ENCODE measurements around the gene PRSS53. TPM values are rescaled to one million over a fixed set of nuclear protein-coding genes. Genes with fewer than 3 reads are reported as not detected.
A peak's percentile ranks its signal among the peaks of the same experiment; 100 is the strongest.

Gene PRSS53
- total and polyA plus RNA-seq, 12 donors: 0.21 to 2.9 (median 0.51) TPM

DNA sequence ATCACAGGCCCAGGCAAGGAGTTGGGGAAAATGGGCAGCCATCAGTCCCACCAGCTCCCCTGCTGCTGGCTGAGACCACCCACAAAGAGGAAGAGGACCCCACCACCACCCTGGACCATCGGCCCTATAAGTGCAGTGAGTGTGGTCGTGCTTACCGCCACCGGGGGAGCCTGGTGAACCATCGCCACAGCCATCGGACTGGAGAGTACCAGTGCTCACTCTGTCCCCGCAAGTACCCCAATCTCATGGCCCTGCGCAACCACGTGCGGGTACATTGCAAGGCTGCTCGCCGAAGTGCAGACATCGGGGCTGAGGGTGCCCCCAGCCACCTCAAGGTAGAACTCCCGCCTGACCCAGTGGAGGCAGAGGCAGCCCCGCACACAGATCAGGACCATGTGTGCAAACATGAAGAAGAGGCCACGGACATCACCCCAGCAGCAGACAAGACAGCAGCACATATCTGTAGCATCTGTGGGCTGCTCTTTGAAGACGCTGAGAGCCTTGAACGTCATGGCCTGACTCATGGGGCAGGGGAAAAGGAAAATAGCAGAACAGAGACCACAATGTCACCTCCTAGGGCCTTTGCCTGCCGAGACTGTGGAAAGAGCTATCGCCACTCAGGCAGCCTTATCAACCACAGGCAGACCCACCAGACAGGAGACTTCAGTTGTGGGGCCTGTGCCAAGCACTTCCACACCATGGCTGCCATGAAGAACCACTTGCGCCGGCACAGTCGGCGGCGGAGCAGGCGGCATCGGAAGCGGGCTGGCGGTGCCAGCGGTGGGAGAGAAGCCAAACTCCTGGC lies 10.9 kb downstream of the PRSS53 start:
- H3K27ac ChIP-seq: no peak overlapping the region
- no peak overlapping the region for H3K4me3 ChIP-seq
- H3K27me3 ChIP-seq: no peaks in the 10 kb centered on the region
- ATAC-seq: no peak
- no peak for TF ChIP-seq CTCF (IDR thresholded peaks at IDR 0.05)
- peaks cover 0 to 70% (median 47%) of the 10 kb centered on the region in 9 donors for H3K36me3 ChIP-seq
- DNase-seq: no peak
- intact Hi-C loops (cut with DNase I): loop anchor here in 1 of 10 donors (10.0 kb wide), 2 partner anchors 93 to 107 kb away; partner anchors contain the start of genes FUS and HSD3B7
- peaks cover 0 to 29% (median 21%) of the 10 kb centered on the region in 9 donors for H3K4me1 ChIP-seq
- 91 to 92% methylated on average over 30 of the region's 30 CpGs for WGBS, 2 donors
- H3K9me3 ChIP-seq: no peaks in the 10 kb centered on the region

GRCh38 chr16:31077024-31077423 lies 11.7 kb downstream of the PRSS53 start:
- intact Hi-C loops (cut with DNase I): loop anchor here in 1 of 10 donors (10.0 kb wide), 2 partner anchors 92 to 108 kb away; partner anchors contain the start of genes FUS and HSD3B7
- no peaks in the 10 kb centered on the region for H3K9me3 ChIP-seq
- peaks cover 2 to 29% (median 21%) of the 10 kb centered on the region in 9 donors for H3K4me1 ChIP-seq
- ATAC-seq (no peak), DNase-seq (no peak)
- no peak overlapping the region for H3K27ac ChIP-seq
- TF ChIP-seq CTCF (IDR thresholded peaks at IDR 0.05): no peak
- no peaks in the 10 kb centered on the region for H3K27me3 ChIP-seq
- H3K36me3 ChIP-seq: peaks cover 0 to 62% (median 47%) of the 10 kb centered on the region in 9 donors
- no peak overlapping the region for H3K4me3 ChIP-seq
- WGBS, 2 donors: 94 to 95% methylated on average over 13 of the region's 13 CpGs

- TF ChIP-seq CTCF (IDR thresholded peaks at IDR 0.05): no peak
- ATAC-seq: no peak
- Histone ChIP-seq H3K27ac (no peak overlapping the region), H3K36me3 (peaks cover 0 to 56% (median 47%) of the 10 kb centered on the region in 9 donors), H3K4me1 (peaks cover 2 to 30% (median 25%) of the 10 kb centered on the region in 9 donors), H3K4me3 (no peak overlapping the region), H3K9me3 (no peaks in the 10 kb centered on the region), H3K27me3 (no peaks in the 10 kb centered on the region)
- intact Hi-C loops (cut with DNase I): loop anchor here in 1 of 10 donors (10.0 kb wide), 2 partner anchors 92 to 108 kb away; partner anchors contain the start of genes FUS and HSD3B7
- WGBS, 2 donors: 68 to 74% methylated on average over 16 of the region's 16 CpGs
- no peak for DNase-seq
Measured at GRCh38 chr16:31076319-31076718, 12.4 kb downstream of the PRSS53 start.

DNA sequence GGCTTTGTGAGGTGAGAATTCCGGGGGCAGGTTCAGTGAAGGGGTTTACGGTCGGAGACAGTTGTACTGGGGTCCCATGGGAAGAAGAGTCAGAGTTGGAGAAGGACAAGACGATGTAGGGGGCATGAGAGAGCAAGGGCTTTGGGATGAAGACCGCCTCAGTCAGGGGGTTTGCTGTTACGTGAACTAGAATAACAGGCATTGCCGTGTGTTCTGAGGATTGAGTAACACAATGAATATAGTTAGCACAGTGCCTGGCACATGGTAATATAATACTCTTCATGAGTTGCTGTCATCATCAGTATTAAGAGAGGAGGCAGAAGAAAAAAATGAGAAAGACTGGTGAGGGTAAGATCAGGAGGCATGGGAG lies 13.9 kb downstream of the PRSS53 start:
- DNase-seq (no peak), ATAC-seq (no peak)
- 0 to 1% methylated on average over 7 of the region's 7 CpGs for WGBS, 2 donors
- Histone ChIP-seq H3K4me1 (peaks cover 2 to 33% (median 27%) of the 10 kb centered on the region in 9 donors), H3K4me3 (peak overlapping the region; percentile 74 to 99 (median 84)), H3K27ac (peak overlapping the region; percentile 66 to 99 (median 96)), H3K27me3 (no peaks in the 10 kb centered on the region), H3K36me3 (peaks cover 0 to 41% (median 34%) of the 10 kb centered on the region in 9 donors), H3K9me3 (no peaks in the 10 kb centered on the region)
- TF ChIP-seq CTCF (IDR thresholded peaks at IDR 0.05): no peak
- intact Hi-C loops (cut with DNase I): loop anchor here in 9 of 10 donors (1.0 to 10.0 kb wide), 12 partner anchors 21 to 110 kb away; partner anchors contain the start of genes STX4 (in 7 of the 9), HSD3B7 (in 3 of the 9), BCKDK (in 1 of the 9) and FUS (in 1 of the 9)
